Hepatocyte (in vitro differentiated cells): Measurements from ENCODE around the gene TOLLIP.

ENCODE experiments used
- EZH2 ChIP-seq: fragments of 200-600 bp; sonication (generic); IDR thresholded peaks from 2 replicates; pipeline ENCODE4 v1.6.1; 2016; ENCODE audit warnings: antibody characterized with exemption, mild to moderate bottlenecking, borderline replicate concordance
- TF ChIP-seq, protein P1 (sequence below): fragments of 200-600 bp; sonication (generic); IDR thresholded peaks from 2 replicates; pipeline ENCODE4 v1.5.1; 2016; ENCODE audit warnings: antibody characterized with exemption, mild to moderate bottlenecking; ENCODE audit not compliant: poor library complexity

DNA sequence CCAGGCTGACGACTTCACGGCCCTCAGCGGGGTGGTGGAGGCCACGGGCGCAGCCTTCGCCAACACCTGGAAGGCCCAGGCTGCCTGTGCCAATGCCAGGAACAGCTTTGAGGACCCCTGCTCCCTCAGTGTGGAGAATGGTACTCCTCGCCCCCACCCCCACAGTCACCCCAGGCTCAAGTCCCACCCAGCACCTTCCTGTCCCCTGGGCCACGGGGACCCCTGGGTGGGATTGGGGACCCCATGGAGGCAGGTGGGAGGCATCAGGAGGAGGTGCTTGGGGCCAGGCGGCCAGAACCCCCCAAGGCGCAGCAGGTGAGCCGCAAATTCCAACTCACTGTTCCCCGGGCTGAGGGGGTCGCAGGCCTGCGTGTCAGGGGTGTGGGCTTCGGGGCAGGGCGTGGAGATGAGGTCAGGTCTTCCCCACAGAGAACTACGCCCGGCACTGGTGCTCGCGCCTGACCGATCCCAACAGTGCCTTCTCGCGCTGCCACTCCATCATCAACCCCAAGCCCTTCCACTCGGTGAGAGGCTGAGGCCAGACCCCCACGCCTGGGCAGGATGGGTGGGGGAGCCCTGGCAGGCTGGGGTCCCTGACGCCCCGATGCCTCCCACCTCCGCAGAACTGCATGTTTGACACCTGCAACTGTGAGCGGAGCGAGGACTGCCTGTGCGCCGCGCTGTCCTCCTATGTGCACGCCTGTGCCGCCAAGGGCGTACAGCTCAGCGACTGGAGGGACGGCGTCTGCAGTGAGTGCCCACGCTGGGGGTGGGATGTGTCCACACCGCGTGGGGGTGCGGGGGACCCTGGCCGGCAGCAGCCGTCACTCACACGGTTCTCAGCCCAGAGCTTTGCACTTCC, 77.2 kb downstream of the TOLLIP start:
- TF ChIP-seq, protein P1, sequence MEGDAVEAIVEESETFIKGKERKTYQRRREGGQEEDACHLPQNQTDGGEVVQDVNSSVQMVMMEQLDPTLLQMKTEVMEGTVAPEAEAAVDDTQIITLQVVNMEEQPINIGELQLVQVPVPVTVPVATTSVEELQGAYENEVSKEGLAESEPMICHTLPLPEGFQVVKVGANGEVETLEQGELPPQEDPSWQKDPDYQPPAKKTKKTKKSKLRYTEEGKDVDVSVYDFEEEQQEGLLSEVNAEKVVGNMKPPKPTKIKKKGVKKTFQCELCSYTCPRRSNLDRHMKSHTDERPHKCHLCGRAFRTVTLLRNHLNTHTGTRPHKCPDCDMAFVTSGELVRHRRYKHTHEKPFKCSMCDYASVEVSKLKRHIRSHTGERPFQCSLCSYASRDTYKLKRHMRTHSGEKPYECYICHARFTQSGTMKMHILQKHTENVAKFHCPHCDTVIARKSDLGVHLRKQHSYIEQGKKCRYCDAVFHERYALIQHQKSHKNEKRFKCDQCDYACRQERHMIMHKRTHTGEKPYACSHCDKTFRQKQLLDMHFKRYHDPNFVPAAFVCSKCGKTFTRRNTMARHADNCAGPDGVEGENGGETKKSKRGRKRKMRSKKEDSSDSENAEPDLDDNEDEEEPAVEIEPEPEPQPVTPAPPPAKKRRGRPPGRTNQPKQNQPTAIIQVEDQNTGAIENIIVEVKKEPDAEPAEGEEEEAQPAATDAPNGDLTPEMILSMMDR, result no peak
- TF ChIP-seq EZH2, result no peak
